NCI-H226 (cell line): Measurements from ENCODE around the gene PRAF2.

Experiments
- DNase-seq: peaks from one replicate; pipeline ENCODE4 v3.0.0-alpha.2; 2015

PRAF2 gene, protein sequence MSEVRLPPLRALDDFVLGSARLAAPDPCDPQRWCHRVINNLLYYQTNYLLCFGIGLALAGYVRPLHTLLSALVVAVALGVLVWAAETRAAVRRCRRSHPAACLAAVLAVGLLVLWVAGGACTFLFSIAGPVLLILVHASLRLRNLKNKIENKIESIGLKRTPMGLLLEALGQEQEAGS

DNA sequence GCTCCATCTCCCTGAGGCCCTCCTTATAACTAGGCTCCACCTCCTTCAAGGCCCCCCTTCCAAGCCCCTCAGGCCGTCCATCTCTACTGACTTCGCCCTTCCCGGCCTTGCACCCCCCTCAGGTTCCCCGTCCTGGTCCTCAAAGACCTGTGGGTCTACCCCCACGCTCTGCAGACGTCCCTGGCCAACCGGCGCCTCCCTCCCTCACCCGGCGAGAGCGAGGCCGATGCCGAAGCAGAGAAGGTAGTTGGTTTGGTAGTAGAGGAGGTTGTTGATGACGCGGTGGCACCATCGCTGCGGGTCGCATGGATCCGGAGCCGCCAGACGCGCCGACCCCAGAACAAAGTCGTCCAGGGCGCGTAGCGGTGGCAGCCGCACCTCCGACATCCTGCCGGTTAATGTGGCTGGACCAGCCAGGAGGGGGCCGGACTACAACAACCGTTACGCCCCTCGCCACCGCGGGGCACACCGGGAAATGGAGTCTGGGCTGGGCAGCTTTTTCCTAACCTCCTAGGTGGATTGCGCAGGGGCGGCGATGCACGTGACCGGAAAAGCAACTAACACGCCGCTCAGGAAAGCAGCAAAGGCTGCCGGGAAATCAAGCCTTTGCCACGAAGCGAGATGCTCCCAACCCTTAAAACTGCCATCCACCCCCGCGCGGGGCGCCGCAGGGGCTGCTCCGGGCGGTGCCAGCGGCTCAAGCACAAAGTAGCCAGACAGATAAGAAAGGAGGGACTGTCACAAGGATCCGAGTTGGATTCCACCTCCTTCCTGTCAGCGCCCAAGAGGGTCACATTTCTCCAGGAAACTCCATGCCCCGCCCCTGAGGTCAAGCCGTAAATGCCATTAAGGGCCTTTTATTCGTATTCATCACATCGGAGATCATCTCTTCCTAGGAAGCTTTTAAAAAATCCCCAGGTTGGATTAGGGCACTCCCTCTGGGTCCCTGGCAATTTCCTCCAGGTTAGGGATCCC lies at the start of gene PRAF2:
Gene PRAF2, minus strand, starts transcription at position 402 of the 975 bp plus-strand sequence. Its CDS starts 15 bp downstream, at position 387.
- DNase-seq, result peak; percentile 83

DNA sequence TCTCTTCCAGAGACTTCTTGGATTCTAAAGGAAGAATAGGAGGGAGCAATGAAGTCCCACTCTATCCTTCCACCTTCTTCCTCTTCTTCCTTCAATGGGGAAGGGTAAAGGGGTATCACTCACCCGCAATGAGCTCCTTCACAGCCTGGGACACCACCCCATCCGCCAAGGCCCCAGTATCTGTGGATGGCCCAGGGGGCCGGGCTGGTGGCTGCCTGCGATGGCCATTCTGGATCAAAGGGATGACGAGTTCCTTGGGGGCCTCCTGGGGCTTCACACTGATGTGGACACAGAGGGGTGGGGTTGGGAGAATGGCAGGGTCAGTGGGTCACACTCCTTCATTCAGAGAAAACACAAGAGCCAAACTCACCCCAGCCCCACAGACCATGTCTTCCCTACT lies 48.7 kb upstream of the PRAF2 start:
- DNase-seq, result no peak

DNA sequence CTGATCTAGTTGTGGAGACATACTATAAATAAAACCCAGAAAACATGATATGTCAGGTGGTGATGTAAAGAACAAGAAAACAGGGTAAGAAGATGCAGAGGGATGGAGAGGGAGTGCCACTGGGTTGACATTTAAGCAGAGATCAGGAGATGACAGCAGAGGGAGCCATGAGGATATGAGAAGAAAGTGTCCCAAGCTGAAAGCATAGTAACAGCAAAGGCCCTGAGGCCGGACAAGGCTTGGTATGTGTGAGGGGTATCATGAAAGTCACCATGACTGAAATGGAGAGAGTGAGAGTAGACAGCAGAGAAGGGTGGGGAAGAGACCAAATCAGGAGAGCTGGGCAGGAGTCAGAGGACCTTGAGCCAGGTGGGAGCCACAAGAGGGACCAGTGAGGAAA lies 46.3 kb upstream of the PRAF2 start:
- DNase-seq, result no peak

DNA sequence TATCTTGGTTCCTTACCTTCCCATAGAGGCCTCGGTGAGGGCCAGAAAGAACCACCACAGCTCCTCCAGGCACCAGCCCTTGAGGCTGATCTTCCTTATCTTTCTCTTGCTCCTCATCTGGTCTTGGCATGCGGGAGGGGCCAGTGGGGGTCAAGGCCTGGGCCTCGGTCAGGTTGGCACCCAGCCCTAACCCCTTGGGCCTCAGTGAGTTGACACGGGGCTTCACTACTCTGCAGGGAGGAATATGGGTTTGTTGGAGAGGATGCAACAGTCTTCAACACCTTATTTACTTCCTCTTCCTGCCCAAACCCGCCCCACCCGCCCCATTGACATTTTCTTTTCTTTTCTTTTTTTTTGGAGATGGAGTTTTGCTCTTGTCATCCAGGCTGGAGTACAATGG lies 43.8 kb upstream of the PRAF2 start:
- no peak for DNase-seq

DNA sequence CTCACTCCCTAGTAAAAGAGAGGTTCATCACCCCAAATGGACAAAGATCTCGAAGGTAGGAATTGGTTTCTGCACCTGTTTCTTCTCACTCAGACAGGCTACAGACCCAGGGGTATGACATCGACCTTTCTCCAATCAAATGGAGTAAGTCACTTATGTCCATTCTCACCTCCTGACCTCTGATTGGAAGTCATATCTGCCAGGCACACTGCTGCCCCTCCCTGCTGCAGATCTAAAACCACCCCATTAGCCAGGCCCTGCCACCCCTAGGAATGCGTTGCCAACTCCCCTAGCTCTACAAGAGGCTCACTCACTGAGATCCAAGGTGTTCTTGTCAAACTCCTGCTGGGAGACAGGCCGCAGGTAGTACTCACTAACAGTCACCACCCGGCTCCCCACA lies 42.9 kb upstream of the PRAF2 start:
- no peak for DNase-seq

DNA sequence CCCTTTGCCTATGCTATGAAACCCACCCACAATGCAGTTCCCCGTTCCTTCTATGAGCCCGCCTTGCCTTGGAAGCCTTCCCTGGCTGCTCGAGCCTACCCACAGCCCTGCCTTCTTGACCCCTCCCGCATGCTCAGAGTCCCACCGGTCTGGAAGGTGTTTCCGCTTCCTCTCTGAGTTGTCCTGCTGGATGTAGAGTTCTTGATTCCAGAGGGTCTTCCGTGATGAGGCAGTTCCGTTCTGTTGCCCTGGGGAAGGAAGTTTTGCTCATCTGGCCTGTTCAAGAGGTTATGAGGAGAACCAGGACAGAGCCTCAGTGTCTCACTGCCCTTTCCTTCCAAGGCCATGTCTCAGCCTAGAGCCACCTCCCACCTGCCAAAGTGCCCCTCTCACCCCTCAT lies 42.3 kb upstream of the PRAF2 start:
- no peak for DNase-seq

DNA sequence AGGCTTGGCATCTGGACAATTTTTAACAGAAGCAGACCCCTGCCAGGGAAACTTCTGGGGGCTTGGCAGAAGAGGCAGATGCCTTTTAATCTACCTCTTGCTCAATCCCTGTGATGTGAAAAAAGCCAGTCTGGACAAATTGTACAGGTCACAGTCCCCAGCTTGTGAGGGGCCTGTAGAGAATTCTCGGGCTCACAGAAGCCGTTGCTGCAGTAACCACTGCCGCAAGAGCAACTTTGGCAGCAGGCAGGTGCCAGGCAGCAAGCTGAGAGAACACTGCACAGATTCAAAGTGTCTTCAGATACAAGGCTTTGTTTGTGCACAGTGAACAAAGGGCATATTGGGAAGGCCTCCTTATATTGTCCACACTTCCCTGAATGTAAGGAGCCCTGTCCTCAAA lies 38.0 kb upstream of the PRAF2 start:
- DNase-seq, result no peak

DNA sequence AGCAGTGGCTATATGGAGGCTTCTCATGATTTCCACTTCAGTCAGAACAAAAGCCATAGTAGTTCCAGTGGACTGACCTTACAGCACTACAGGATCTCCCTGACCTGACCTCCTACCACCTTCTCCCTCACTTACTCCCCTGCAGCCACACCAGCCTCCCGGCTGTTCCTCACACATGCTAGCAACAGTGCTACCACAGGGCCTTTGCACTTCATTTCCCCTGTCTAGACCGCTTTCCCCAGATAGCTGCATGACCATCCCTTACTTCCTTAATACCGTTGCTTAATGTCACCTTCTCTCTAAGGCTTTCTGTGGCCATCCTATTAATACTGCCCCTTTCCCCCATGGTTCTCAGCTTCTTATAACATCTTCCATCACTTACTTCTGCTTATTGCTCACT lies 36.6 kb upstream of the PRAF2 start:
- DNase-seq, result no peak

DNA sequence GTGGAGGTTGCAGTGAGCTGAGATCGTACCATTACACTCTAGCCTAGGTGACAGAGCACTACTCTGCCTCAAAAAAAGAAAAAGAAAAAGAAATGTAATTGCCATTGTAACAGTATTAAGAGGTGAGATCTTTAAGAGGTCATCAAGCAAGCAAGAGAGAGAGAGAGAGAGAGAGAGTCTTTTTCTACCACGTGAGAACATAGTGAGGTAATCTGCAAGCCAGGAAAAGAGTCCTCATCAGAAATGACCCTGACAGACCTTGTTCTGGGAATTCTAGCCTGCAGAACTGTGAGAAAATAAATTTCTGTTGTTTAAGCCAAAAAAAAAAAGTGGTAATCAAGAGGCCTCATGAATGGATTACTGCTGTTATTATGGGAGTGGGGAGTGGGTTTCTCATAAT lies 34.8 kb upstream of the PRAF2 start:
- no peak for DNase-seq

DNA sequence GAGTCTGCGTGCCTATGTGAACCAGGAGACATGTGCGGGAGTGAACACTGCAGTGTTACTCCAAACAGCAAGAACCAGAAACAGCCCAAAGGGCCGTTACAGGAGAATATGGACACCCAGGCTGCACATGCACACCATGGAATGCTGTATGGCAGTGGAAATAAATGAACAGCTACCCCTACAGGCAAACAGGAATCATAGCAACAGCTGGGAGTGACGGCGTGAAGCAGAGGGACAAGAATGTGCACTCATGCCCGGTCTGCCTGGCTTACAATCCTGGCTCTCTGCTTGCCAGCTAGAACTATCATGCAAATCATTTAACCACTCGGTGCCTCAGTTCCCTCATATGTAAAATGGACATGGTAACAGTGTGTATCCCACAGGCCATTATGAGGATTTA lies 33.1 kb upstream of the PRAF2 start:
- DNase-seq, result peak; percentile 2

DNA sequence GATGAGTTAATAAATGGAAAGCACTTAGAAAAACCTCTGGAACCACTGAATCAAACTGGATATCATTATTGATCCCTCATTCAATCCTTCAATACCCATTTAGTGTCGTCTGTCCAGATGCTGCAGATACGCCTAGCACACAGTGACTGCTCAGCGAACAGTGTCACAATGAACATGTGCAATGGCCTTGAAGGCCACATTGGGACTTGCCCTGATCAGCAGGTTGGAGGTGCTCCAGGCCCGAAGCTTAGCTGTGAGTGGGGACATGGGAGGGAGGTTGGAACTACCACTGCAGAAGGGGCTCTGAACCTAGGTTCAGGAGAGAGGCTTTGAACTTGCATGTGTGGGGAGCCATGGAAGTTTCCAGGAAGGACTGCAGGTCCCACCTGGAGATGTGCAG lies 32.5 kb upstream of the PRAF2 start:
- DNase-seq, result no peak

DNA sequence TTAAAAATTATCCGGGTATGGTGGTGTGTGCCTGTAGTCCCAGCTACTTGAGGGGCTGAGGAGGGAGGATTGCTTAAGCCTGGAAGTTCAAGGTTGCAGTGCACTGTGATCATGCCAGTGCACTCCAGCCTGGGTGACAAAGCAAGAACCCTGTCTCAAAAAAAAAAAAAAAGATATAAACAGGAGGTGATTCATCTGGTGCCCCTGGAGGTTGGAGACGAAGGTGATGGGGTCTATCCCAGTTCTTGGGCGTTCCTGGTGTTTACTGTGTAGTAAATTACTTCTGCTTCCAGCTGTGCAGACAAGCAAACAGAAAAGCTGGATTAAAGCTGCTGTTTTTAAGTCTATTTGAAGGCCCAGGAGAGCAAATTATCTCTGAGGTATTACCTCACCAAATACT lies 29.8 kb upstream of the PRAF2 start:
- DNase-seq, result no peak

DNA sequence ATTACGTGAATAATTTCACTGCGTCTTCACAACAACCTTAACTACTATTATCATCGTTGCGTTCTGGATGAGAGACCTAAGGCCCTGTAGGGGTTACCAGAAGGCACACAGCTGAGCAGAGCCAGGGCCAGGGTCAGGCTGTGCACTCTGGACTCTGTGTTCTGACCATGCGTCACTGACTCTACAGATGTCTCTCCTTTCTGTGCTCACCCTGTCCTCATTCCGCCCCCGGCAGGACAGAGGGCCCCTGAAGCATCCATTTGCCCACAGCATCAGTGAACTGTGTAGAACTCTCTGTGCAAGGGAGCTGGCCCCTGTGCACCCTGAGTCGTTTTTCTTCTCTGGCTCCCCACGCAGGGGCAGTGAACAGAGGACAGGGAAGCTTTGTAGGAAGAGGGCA lies 28.4 kb upstream of the PRAF2 start:
- no peak for DNase-seq

DNA sequence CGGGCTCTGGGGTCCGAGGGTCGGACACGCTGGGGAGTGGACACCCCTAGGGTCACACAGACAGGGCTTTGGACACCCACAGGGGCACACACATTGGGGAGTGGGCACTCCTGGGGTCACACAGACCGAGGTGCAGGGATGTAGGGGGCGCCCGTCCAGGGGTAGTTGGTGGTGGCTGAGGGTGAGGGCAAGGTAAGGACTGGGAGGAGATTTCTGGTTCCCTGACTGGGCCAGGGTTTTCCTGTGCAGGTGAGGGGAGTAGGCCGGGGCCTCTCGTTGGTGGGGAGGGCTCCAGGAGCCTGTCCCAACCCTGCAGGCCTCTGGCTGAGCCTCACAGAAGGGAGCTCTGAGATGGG lies 27.8 kb upstream of the PRAF2 start:
- DNase-seq, result no peak

DNA sequence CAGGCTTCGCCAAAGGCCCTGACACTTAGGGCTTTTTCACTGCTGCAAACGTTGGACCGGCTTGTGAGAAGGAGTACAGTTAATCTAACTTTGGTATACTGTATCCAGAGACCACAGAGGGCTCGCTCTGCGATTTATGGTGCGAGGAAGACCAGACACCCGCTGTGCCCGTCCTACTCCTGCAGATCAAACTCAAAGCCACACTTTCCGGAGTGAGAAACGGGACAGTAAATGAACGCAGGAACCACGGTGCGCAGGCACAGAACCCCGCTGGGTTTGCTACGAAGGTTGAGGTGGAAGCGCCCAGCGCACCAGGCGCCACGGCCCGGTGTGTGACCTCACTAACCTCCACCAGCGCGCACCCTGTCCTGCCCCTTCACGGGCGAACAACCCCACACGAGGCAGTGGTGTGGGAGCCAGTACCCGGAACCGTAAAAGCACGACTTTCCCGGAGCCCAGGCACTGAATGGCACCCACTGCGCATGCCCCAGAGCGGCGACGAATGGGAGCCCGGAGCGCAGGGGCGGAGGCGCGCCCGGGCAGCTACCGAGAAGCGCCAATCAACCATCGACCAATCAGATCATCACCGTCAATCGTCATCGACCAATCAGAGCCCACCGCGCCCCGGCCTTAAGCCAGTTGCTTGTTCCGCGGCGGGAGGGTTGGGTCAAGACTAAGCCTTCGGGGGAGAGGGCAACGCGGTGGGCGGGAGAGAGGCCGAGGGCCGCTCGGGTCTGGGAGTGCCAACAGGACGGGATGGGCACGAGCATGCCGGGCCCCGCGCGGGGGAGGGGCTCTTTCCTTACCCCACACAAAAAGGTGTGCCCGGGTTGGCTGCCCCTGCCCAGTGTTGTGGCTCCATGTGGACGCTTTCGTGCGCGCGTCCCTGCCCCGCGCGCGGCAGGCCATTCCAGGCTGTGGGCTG lies 27.2 kb upstream of the PRAF2 start:
- peak; percentile 83 for DNase-seq

DNA sequence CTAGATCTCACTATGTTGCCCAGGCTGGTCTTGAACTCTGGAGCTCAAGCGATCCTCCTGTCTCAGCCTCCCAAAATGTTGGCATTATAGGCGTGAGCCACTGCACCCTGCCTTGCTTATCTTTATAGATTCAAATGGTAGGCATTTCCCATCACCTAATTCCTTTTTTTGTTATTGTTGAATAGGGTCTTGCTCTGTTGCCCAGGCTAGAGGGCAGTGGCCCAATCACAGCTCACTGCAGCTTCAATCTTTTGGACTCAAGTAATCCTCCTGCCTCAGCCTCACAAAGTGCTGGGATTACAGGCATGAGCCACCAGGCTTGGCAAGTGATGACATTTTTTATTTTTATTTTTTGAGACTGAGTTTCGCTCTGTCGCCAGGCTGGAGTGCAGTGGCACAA lies 22.6 kb upstream of the PRAF2 start:
- no peak for DNase-seq

DNA sequence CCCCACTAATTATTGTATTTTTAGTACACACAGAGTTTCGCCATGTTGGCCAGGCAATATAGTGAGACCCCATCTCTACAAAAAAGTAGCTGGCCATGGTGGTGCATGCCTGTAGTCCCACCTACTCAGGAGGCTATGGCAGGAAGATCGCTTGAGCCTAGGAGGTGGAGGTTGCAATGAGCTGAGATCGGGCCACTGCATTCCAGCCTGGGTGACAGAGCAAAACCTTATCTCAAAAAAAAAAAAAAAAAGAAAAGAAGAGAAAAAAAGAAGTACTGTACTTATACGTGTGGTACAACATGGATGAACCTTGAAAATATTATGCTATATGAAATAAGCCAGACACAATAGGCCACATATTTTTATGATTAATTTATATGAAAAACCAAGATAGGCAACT lies 15.8 kb upstream of the PRAF2 start:
- no peak for DNase-seq

DNA sequence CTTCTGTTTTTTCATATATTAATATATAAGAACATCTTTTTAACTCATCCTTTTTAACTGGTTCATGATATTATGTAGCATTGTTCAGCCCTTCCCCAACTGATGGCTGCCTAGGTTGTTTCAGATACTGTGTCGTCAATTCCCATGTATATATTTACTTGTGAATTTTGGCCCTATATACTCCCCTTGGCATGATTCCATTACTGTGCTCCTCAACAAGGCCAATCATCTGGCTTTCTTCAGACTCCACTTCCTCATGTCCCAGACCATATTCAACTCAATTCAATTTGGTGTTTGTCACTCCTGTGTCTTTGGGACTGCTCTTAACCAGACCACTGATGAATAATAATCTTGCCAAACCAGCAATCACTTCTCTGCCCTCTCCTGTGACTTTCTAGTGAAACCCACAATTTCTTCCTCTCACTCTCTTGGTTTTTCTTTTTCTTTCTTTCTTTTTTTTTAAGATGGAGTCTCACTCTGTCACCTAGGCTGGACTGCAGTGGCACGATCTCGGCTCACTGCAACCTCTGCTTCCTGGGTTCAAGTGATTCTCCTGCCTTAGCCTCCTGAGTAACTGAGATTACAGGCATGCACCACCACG lies 8.6 kb upstream of the PRAF2 start:
- DNase-seq, result no peak

DNA sequence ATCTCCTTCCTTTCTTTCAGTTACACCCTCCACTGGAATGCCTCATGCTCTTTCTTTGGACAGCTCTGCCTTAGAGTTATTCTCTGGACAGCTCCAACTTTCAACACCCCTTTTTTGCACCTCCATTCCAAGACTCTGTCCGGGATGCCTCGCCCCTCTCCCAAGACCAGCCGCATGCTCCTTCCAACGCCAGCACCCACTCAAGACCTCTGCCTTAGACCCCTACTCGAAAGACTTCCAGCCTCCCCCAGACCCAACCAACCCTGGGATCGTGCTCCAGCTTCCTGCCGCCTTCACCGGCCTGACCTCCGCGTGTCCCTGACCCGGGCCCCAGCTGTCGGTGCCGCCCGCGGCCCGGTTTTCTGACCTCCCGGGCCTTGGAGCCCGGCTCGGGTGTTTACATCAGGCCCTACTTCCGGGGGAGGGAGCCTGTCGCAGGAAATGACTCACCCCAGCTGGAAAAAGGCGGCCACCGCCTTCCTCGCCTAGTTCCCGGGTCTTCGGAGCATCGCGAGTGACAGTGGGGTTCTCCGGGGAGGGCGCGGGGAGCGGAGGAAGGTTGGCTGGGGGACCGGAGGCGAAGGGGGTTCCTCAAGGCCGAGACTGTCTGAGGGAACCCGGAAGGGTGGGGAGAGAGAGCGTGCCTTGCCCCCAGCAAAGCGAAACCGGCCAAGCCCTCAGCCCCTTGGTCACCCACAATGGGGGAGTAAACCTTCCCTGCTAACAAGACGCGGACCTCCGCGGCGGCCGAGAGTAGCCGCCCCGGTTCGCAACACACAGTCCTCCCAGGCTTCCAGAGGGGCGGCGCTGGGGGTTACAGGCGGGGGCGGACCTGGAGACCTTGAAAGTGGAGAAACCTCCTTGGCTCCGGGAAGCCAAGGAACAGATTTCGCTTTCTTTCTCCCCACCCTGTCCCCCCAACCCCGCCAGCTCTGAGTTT lies 6.0 kb upstream of the PRAF2 start, which contains the start of gene WDR45:
Gene WDR45, minus strand, starts transcription at position 399 of the 940 bp plus-strand sequence. CDS start 1,792 bp downstream, outside the sequence.
- peak; percentile 67 for DNase-seq

DNA sequence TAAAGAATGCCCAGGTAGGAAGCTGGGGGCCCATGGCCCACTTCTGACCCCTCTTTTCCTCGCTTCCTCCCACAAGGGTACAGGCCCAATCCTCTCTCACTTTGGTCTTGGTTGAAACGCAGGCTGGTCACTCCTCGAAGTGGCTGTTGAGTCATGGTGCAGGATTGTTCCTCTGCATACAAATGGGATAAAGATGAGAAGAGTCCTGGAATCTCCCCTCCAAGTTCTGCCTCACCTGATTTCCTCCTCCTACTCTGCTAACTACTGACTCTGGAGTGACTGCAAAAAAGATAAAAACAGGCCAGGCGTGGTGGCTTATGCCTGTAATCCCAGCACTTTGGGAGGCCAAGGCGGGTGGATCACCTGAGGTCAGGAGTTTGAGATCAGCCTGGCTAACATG lies 4.1 kb upstream of the PRAF2 start:
- DNase-seq, result no peak

DNA sequence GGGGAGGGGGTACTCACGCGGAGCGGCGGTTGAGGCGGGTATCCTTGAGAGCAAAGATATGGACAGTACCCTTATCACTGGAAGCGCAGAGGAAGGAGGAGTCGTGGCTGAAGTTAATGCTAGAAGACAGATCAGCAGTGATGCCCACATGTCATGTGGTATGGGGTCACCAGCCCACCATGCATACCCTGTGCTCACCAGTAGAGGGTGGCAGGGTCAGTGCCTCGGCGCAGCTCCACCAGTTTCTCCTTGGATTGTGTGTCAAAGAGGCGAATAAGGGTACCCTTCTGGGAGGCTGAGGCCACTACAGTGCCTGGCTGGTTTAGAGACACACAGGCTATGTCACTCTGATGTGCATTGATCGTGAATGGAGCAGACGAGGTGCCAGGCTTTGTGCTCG lies 1.5 kb upstream of the PRAF2 start:
- no peak for DNase-seq

DNA sequence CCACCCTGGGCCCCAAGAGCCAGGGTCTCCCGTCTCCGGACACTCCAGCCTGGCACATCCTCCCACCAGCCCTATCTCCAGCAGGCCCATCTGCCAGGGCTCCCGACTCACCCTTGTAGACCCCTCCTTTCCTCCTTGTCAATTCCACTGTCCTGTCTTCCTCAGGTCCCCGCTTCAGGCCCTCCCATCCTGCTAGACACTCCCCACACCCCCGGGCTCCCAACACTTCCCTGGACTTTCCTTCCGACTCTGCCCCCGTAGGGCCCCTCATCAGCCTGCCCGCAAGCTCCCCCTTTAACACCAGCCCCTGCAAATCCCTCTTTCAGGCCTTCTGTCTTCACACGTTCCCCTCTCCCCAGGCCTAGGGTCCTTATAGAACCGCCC lies 1.1 kb downstream of the PRAF2 start:
- DNase-seq, result no peak
